Measurements from ENCODE around the gene CDK14.

CDK14 gene

DNA sequence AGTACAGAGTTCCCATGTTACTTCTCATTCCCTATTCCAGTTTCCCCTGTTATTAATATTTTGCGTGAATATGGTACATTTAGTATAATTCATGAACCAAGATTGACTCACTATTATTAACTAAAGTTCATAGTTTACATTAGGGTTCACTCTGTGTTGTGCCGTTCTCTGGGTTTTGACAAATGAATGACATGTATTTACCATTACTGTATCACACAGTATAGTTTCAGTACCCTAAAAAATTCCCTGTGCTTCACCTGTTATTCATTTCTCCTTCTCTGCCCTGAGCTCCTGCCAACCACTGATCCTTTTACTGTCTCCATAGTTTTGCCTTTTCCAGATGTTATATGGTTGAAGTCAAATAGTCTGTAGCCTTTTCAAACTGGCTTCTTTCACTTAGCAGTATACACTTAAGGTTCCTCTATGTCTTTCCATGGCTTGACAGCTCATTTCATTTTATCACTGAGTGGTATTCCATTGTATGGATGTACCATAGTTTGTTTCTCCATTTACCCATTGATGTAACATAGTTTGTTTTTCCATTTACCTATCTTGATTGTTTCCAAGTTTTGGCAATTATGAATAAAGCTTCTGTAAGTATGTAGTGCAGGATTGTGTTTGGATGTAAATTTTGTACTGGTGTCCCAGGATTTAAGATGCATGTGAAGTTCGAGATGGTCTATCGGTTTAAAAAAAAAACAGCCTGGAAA lies 58.8 kb downstream of the CDK14 start:
- H3K4me3 ChIP-seq (ENCODE audit: low read length) = no peak overlapping the region
- H3K27me3 ChIP-seq (ENCODE audit: low read depth, low read length) = no peaks in the 10 kb centered on the region
- no peak overlapping the region for H3K27ac ChIP-seq (ENCODE audit: low read length)
- peaks cover 20% of the 10 kb centered on the region for H3K4me1 ChIP-seq (ENCODE audit: low read length)
- peak overlapping the region; percentile 3; the same call in 1 of the 2 replicates for H3K4me2 ChIP-seq (ENCODE audit: low read length)
- H3K36me3 ChIP-seq (replicated peaks; ENCODE audit: low read depth, low read length) = no peaks in the 10 kb centered on the region
- no peaks in the 10 kb centered on the region for H4K20me1 ChIP-seq (ENCODE audit: insufficient read depth, low read length)
- H3K9ac ChIP-seq (ENCODE audit: low read length) = no peak overlapping the region
- TF ChIP-seq, protein P1, sequence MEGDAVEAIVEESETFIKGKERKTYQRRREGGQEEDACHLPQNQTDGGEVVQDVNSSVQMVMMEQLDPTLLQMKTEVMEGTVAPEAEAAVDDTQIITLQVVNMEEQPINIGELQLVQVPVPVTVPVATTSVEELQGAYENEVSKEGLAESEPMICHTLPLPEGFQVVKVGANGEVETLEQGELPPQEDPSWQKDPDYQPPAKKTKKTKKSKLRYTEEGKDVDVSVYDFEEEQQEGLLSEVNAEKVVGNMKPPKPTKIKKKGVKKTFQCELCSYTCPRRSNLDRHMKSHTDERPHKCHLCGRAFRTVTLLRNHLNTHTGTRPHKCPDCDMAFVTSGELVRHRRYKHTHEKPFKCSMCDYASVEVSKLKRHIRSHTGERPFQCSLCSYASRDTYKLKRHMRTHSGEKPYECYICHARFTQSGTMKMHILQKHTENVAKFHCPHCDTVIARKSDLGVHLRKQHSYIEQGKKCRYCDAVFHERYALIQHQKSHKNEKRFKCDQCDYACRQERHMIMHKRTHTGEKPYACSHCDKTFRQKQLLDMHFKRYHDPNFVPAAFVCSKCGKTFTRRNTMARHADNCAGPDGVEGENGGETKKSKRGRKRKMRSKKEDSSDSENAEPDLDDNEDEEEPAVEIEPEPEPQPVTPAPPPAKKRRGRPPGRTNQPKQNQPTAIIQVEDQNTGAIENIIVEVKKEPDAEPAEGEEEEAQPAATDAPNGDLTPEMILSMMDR (IDR thresholded peaks at IDR 0.05; ENCODE audit: low read depth, low read length) = no peak
- TF ChIP-seq EZH2phosphoT487 (IDR thresholded peaks at IDR 0.05; ENCODE audit: low read depth) = no peak
- no peaks in the 10 kb centered on the region for H3K9me3 ChIP-seq (ENCODE audit: insufficient read depth, low read length)
- H2AFZ ChIP-seq (ENCODE audit: low read depth, low read length) = no peak overlapping the region
- no peaks in the 10 kb centered on the region for H3K79me2 ChIP-seq (ENCODE audit: low read length)

- Histone ChIP-seq H3K79me2 (ENCODE audit: low read length) (no peaks in the 10 kb centered on the region), H3K4me1 (ENCODE audit: low read length) (peaks cover 20% of the 10 kb centered on the region), H3K27me3 (ENCODE audit: low read depth, low read length) (no peaks in the 10 kb centered on the region), H3K9ac (ENCODE audit: low read length) (no peak overlapping the region), H4K20me1 (ENCODE audit: insufficient read depth, low read length) (no peaks in the 10 kb centered on the region), H3K27ac (ENCODE audit: low read length) (no peak overlapping the region), H3K9me3 (ENCODE audit: insufficient read depth, low read length) (no peaks in the 10 kb centered on the region), H3K4me3 (ENCODE audit: low read length) (no peak overlapping the region), H2AFZ (ENCODE audit: low read depth, low read length) (no peak overlapping the region), H3K4me2 (ENCODE audit: low read length) (no peak overlapping the region), H3K36me3 (replicated peaks; ENCODE audit: low read depth, low read length) (no peaks in the 10 kb centered on the region)
- no peak for TF ChIP-seq EZH2phosphoT487 (IDR thresholded peaks at IDR 0.05; ENCODE audit: low read depth)
- TF ChIP-seq, protein P1 (IDR thresholded peaks at IDR 0.05; ENCODE audit: low read depth, low read length) = no peak
Observed at GRCh38 chr7:90655566-90655965, 59.4 kb downstream of the CDK14 start.

GRCh38 chr7:90657481-90657880 lies 61.4 kb downstream of the CDK14 start:
- no peak overlapping the region for H3K9ac ChIP-seq (ENCODE audit: low read length)
- no peaks in the 10 kb centered on the region for H3K9me3 ChIP-seq (ENCODE audit: insufficient read depth, low read length)
- TF ChIP-seq EZH2phosphoT487 (IDR thresholded peaks at IDR 0.05; ENCODE audit: low read depth) = no peak
- TF ChIP-seq, protein P1 (IDR thresholded peaks at IDR 0.05; ENCODE audit: low read depth, low read length) = no peak
- H3K27me3 ChIP-seq (ENCODE audit: low read depth, low read length) = no peaks in the 10 kb centered on the region
- H3K4me2 ChIP-seq (ENCODE audit: low read length) = no peak overlapping the region
- H3K27ac ChIP-seq (ENCODE audit: low read length) = no peak overlapping the region
- H3K4me1 ChIP-seq (ENCODE audit: low read length) = peaks cover 23% of the 10 kb centered on the region
- no peaks in the 10 kb centered on the region for H4K20me1 ChIP-seq (ENCODE audit: insufficient read depth, low read length)
- no peak overlapping the region for H3K4me3 ChIP-seq (ENCODE audit: low read length)
- no peaks in the 10 kb centered on the region for H3K79me2 ChIP-seq (ENCODE audit: low read length)
- no peak overlapping the region for H2AFZ ChIP-seq (ENCODE audit: low read depth, low read length)
- H3K36me3 ChIP-seq (replicated peaks; ENCODE audit: low read depth, low read length) = no peaks in the 10 kb centered on the region

DNA sequence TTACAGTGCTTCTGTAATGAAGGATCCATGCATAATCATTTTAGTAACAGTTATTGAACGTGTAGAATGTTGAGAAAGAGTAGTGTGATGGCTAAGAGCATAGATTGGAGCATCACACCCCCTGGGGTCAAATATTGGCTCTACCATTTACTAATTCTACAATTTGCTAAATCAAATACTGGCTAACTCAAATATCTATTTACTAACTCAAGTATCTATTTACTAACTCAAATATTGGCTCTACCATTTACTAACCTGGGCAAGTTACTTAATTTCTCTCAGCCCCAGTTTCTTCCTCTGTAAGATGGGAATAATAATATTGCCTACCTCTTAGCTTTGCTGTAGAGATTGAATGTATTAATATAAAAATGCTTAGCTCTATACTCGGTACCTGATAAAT lies 64.0 kb downstream of the CDK14 start:
- Histone ChIP-seq H3K9me3 (ENCODE audit: insufficient read depth, low read length) (no peaks in the 10 kb centered on the region), H3K4me3 (ENCODE audit: low read length) (no peak overlapping the region), H2AFZ (ENCODE audit: low read depth, low read length) (no peak overlapping the region), H3K36me3 (replicated peaks; ENCODE audit: low read depth, low read length) (no peaks in the 10 kb centered on the region), H3K79me2 (ENCODE audit: low read length) (no peaks in the 10 kb centered on the region), H3K4me2 (ENCODE audit: low read length) (no peak overlapping the region), H4K20me1 (ENCODE audit: insufficient read depth, low read length) (no peaks in the 10 kb centered on the region), H3K27ac (ENCODE audit: low read length) (no peak overlapping the region), H3K27me3 (ENCODE audit: low read depth, low read length) (no peaks in the 10 kb centered on the region), H3K4me1 (ENCODE audit: low read length) (peaks cover 22% of the 10 kb centered on the region), H3K9ac (ENCODE audit: low read length) (no peak overlapping the region)
- no peak for TF ChIP-seq EZH2phosphoT487 (IDR thresholded peaks at IDR 0.05; ENCODE audit: low read depth)
- TF ChIP-seq, protein P1 (IDR thresholded peaks at IDR 0.05; ENCODE audit: low read depth, low read length) = no peak

Data from OCI-LY3 (cell line).